GM13976 (cell line): Measurements from ENCODE around the gene PLAC9.
"Not testable (repeated sequence)": the region's sequence is repeated elsewhere in the genome, so short reads cannot be mapped to it uniquely, and the experiment has no call there.

Source experiments
- DNase-seq: peaks from one replicate; pipeline ENCODE4 v3.0.0; 2012; ENCODE audit warnings: low spot score
- CTCF ChIP-seq: IDR thresholded peaks from 2 replicates; pipeline ENCODE4 v1.5.1; 2012; ENCODE audit warnings: borderline replicate concordance, mild to moderate bottlenecking; ENCODE audit not compliant: insufficient read depth; ENCODE audit errors: extremely low read depth, missing control alignments, control extremely low read depth
- in situ Hi-C: fragments of 300-500 bp; cut with MboI; formaldehyde crosslinking; loops from one replicate; pipeline ENCODE4 v1.12.0; 2022; ENCODE audit warnings: low sequenced_read_pairs, mixed read lengths, inconsistent platforms; ENCODE audit not compliant: unreplicated experiment

PLAC9 gene

DNA sequence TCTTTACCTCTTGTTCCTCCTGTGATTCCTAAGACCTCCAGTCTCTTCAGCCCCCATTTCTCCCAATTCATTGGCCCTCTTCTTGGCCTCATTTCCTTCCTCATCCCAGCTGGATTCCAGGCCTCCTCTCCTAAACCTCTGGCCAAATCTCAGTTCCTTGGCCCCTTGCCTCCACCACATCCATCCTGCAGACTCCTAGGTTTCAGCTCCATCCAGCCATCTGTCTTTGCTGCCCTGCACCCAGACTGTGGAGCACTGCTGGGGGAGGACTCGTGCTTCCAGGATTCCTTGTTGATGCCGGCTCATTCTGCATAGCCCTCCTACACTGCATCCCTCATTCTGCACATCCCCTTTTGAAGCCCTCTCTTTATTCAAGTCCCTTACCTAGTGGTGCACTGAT is 6.7 kb downstream of the PLAC9 start:
- TF ChIP-seq CTCF, result no peak
- DNase-seq, result no peak
- in situ Hi-C loops, result no loop called here

DNA sequence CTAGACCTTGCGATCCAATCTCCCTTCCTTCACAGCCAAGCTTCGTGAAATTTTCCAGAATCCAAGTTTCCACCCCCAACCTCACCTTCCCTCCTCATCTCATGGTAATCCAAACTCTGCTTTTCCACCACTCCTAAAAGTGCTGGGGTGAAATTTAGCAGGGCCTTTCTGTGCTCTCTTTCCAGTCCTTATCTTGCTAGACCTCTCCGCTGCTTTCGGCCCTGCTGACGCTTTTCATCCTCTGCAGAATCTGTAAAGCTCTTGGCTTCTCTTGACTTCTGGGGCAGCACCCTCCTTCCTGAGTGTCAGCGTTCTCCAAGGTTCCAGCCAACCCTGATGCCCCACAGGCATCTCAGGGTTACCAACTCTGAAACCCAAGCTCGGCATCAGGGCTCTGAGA is 7.7 kb downstream of the PLAC9 start:
- TF ChIP-seq CTCF, result no peak
- in situ Hi-C loops, result no loop called here
- DNase-seq, result no peak

DNA sequence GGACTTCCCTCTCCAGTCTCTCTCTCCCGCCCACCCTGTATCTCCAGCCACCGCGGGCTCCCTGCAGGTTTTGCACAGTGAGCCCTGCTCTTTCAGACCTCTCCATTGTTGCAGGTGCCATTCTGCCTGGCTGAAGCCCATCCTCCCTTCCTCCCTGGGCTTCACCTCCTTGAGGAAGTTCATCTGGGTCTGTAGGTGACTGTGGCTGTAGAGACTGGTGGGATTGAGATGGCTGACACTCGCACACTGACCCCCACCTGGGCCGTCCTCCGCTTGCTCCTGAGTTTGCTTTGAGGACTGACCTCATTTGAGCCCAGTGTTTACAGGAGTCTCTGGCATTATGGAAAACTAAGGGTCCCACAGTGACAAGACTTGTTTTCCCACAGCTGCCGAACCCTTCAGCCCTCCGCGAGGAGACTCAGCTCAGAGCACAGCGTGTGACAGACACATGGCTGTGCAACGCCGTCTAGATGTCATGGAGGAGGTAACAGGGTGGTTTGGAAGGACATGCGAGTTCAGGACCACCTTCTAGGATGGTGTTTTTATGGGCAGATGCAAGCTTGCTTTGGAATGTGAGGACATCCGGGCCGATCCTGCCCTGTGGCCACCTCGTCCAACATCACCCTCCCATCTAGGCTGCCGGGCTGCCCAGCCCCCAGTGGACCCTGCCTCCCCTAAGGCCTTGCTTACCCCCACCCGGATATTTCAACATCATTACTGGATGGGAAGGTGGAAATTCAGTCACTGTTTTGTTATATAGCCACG is 9.3 kb downstream of the PLAC9 start:
- no peak for DNase-seq
- TF ChIP-seq CTCF, result no peak
- in situ Hi-C loops, result no loop called here

DNA sequence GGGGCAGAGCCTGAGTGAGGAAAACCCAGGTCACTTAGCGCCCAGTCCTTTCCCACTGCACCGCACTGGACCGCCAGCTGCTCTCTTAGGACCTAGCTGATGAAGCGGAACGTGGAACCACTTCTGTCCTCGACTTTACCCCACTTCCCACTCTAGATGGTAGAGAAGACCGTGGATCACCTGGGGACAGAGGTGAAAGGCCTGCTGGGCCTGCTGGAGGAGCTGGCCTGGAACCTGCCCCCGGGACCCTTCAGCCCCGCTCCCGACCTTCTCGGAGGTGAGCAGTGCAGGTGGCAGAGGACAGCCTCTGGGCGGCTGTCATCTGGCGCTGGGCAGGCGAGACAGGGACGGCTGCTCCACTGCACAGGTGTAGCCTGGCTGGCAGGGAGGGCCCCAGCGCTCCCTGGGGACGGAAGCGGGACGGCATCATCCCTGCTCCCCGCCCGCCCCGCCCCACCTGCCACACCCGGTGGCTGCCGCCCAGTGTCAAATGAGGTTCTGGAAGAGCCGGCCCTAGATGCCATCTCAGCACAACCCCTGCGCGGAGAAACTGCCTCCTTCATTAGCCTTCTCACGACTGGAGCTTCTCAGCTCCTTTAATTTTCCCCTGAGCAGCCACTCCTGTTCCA is 11.7 kb downstream of the PLAC9 start:
- peak; percentile 59 for DNase-seq
- in situ Hi-C loops, result no loop called here
- no peak for TF ChIP-seq CTCF

DNA sequence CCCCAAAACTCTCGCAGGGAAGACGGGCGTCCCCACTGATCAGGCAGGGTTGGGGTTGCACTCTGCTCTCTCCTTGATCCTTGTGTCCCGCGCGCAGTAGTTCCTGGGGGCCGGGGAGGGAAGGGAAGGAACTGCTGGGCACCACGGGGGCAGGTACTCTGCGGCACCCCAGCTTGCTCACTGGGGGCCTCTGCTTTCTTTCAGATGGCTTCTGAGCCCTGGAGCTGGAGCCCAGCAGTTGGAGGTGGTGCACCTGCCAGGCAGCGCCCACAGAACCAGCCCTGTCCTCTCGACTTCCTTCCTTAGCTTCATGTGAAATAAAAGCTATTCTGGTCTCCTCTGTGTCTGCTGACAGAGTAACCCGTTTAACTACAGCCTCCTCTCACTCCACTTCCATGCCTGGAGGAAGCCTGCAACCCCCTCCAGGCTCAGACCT is 12.2 kb downstream of the PLAC9 start:
- in situ Hi-C loops, result no loop called here
- DNase-seq, result no peak
- TF ChIP-seq CTCF, result no peak

DNA sequence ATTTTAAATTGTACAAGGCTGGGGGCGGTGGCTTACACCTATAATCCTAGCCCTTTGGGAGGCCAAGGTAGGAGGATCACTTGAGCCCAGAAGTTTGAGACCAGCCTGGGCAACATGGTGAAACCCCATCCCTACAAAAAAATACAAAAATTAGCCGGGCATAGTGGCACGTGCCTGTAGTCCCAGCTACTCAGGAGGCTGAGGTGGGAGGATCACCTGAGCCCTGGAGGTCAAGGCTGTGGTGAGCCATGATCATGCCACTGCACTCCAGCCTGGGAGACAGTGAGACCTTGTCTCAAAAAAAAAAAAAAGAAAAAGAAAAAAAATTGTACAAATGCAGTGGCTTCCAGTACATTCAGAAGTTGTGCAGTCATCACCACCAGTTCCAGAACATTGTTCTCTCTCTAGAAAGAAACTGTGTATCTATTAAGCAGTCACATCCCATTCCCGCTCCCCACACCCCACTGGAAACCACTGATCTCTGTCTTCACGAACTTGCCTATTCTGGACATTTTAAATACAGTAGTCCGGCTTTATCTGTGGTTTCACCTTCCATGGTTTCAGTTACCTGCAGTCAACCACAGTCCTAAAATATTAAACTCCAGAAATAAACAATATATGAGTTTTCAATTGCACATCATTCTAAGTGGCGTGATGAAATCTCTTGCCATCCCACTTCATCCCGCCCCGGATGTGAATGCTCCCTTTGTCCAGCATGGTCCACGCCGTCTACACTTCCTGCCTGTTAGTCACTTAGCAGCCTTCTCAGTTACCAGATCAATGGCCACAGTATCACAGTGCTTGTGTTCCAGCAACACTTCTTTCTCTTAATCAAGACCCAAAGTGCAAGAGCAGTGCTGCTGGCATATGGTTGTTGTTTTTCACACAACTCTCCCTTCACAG is 13.1 kb downstream of the PLAC9 start:
- in situ Hi-C loops, DNase-seq: not testable (repeated sequence)

GRCh38 chr10:80146918-80147317 is 14.4 kb downstream of the PLAC9 start:
- in situ Hi-C loops, result no loop called here

More at GRCh38 chr10:80146918-80147317, 14.4 kb downstream of the PLAC9 start:
- TF ChIP-seq CTCF, result no peak
- DNase-seq, result no peak
